NCI-H82 treated with DMSO at 0.1 percent for 48 hours (cell line): ENCODE data around the gene ZMYND15.

Source experiments
- DNase-seq: peaks from one replicate; lab custom pipeline; 2025; ENCODE audit not compliant: unreplicated experiment; lab: John Stamatoyannopoulos, UW

Gene ZMYND15

DNA sequence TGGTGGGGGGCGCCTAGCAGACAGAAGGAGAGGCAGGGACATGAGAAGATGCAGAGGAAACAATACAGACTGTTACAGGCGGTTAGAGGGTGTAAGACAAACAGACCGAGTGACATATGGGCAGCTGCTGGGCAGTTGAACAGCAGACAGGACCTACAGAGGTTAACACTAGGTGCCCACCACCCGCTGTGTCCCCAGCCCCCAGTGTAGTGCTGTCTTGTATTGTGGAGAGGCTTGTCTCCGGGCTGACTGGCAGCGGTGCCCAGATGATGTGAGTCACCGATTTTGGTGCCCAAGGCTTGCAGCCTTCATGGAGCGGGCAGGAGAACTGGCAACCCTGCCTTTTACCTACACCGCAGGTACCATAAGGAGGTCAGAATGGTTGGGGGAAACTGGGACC is 2.5 kb downstream of the ZMYND15 start:
- DNase-seq: no peak

DNA sequence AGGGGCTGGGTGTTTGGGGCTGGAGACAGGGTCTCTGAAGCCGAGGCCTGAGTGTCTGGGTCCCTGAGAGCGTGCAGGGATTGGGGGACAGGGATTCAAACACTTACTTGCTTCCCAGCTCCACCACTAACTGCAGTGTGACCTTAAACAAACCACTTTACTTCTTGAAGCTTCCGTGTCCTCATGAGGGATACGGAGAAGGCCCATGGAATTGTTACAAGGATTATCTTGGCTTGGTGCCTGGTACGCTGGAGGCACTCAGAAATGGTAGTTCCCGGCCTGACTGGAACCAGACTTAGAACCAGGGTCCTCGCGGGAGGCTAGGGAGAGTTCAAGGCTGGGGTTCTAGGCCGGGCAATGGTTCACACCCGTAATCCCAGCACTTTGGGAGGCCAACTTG is 3.0 kb downstream of the ZMYND15 start:
- DNase-seq: no peak

DNA sequence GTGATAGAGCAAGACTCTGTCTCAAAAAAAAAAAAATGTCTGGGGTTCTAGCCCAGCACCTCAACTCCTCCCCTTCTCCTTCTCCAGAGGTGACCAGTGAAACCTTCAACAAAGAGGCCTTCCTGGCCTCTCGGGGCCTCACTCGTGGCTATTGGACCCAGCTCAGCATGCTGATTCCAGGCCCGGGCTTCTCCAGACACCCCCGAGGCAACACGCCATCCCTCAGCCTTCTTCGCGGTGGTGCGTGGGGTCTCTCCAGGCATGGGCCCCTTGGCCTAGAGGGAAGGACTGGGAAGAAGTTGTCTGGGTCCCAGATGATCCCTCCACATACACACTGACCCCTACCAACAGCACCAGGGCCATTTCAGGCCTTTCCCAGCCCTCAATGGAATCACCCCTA is 3.6 kb downstream of the ZMYND15 start:
- DNase-seq: no peak

DNA sequence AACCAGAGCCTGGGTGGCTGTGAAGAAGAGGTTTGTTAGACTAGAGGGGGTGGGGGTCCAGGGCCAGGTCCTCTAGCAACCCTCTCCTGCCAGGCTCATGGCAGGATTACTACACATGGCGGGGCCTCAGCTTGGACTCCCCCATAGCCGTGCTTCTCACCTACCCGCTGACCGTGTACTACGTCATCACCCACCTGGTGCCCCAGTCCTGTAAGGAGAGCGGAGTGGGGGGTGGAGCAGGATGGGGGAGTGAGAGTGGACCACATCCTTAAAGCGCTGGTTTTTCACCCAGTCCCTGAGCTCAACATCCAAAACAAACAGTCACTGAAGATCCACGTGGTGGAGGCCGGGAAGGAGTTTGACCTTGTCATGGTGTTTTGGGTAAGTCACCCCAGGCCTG is 4.3 kb downstream of the ZMYND15 start:
- DNase-seq: no peak

DNA sequence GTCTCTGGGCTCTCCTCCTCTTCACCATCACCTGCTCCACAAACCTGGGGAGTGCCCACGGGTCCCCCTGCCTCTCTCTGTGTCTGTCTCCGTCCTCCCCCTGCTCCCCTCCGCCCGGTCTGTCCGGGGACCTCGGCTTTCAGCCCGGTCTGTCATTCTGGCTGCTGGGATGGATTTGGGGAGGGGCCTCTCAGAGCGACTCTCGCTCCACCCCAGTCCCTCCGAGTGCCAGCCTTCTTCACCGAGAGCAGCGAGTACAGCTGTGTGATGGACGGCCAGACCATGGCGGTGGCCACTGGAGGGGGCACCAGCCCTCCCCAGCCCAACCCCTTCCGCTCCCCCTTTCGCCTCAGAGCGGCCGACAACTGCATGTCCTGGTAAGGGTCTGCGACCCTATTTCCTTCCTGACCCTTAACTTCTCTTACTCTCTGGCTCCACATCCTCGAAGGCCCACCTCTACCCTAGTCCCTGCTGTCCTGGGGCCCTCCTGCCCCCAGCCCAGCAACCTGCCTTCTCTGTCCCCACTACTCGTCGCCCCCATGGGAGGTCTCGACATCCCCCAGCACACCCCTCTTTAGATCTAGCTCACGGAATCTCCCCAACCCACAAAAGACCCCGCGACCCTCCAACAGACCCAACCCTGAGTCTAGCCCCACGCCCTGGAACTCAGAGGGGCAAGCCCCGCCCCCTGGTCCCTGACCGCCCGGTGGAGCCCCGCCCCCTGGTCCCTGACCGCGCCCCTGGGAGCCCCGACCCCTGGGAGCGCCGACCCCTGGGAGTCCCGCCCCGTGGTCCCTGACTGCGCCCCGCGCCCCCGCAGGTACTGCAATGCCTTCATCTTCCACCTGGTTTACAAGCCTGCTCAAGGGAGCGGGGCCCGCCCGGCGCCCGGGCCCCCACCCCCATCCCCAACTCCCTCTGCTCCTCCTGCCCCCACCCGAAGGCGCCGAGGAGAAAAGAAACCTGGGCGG is 5.7 kb downstream of the ZMYND15 start:
- DNase-seq: no peak

DNA sequence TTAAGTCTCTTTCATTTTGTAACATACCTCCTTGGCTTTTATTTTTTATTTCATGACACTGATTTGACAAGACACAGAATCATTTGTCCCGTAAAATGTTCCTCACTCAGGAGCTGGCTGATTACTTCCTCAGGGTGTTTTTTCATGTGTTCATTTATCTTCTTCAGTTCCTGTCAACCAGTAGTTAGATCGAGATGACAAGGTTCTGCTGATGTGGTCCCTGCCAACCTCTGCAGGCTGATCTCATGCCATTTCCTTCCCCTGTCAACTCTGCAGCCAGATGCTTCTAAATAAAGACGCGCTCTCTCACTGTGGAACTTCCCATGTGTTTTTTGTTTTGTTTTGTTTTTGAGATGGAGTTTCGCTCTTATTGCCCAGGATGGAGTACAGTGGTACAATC is 8.2 kb downstream of the ZMYND15 start:
- no peak for DNase-seq

DNA sequence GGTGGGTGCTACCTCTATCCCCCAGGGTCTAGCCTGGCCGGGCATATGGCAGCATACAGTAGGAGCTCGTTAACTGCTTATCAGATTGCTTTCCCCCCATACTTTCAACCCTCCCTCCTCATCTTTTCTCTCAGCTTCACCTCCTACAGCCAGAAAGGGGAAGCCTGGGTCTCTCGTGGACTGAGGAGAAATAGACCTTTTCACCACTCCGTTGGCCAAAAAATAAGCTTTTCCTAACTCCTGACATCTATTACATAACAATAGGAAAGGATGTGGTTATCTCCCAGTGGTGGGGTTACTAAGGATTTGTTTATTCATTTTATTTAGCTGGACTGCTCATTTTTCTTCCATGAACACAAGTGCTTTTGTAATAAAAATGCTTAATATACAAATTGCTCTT is 9.1 kb downstream of the ZMYND15 start:
- no peak for DNase-seq

DNA sequence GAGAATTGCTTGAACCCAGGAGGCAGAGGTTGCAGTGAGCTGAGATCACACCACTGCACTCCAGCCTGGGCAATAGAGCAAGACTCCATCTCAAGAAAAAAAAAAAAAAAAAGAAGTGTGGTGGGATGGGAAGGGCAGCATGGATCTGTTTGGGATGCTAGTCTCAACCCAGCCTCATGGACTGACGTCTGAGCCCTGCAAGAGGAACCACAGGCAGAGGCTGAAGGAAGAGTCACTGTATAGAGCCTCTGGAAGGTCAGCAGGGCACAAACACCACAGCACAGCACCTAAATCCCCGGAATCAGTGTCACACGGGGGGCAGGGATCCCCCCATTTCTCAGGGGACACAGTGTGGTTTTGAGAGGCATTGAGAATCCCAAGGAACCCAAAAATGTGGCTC is 11.0 kb downstream of the ZMYND15 start:
- no peak for DNase-seq

DNA sequence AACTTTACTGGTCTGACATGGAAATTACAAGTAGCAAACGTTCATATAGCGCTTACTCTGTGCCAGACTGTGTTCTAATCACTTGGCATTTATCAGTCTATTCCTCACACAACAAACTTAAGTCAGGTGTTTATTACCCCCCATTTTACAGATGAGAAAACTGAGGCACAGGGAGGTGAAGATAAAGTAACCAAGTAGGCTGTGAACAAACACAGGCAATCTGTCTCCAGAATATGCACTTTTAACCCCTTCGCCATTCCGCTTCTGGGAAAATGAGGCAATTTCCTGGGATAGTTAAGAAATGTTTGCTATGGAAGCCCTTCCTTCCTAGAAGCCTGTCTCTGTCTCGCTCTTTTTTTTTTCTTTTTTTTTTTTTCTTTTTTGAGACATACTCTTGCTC is 12.3 kb downstream of the ZMYND15 start:
- no peak for DNase-seq

DNA sequence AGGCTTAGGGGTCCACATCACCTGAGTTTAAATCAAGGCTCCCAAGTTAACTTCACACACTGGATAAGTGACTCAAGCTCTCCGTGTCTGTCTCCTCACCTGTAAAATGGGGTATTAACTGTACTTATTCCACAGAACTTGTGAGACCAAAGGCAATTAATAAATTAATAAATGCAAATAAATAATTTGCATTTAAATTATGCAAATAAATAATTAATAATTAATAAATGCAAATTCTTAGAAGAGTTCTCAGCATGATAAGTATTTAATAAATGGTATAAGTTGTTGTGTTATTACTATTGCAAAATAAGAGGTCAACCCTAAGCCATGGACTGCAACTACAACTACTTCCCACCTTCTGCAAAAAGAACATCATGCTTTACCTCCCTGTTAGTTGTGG is 13.8 kb downstream of the ZMYND15 start:
- DNase-seq: no peak

DNA sequence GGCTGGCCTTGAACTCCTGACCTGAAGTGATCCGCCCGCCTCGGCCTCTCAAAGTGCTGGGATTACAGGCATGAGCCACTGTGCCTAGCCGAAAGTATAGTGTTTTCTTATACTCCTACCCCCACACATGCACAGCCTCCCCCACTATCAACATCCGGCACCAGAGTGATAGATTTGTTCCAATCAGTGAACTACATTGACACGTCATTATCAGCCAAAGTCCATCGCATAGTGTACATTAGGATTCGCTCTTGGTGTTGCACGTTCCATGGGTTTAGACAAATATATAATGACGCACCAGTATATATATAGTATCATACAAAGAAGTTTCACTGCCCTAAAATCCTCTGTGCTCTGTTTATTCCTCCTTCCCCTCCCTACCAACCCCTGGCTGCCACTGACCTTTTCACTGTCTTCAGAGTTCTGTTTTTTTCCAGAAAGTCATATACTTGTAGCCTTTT is 20.2 kb downstream of the ZMYND15 start:
- no peak for DNase-seq

DNA sequence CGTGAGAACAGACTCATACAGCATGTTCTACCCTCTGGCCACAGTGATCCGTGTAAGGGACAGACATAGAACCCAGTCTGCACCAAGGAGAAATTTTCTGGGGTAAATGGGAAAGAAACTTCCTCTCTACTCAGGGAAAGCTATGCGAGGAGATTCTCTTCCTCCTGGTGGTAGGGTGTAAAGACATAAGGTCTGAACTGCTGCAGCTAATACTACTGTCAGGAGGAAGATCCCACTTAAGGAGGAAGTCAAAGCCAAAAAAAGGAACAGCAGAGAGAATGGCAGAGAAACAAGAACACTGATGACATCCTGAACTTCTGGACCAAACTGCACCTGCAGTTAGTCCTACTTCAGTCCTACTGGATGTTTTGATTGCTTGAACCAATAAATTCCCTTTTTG is 25.0 kb downstream of the ZMYND15 start:
- DNase-seq: no peak

DNA sequence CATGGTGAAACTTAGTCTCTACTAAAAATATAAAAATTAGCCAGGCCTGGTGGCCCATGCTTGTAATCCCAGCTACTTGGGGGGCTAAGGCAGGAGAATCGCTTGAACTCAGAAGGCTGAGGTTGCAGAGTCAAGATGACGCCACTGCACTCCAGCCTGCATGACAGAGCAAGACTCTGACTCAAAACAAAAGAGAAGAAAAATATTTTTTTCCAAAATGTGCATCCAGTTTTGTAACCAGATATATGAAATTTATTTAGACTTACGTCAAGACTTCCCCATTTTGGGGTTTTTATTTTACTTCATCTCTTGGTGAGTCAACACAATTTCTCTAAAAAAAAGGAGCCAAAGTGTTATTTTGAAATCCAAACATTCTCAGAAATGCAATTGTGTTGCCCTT is 26.6 kb downstream of the ZMYND15 start:
- DNase-seq: no peak

DNA sequence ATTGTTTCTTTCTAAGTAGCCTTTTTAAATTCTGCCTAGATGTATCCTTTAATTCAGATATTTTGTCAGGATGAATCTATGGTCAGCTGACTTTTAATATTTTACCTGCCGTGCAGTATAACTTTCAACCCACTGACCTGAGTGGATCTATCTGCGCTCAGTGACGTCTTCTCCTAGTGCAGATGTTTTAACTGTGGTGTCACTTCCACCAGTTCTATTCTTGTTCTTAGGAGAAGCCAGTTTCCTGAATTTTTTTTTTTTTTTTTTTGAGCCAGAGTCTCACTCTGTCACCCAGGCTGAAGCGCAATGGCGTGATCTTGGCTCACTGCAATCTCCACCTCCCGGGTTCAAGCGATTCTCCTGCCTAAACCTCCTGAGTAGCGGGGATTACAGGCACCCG is 27.1 kb downstream of the ZMYND15 start:
- no peak for DNase-seq

DNA sequence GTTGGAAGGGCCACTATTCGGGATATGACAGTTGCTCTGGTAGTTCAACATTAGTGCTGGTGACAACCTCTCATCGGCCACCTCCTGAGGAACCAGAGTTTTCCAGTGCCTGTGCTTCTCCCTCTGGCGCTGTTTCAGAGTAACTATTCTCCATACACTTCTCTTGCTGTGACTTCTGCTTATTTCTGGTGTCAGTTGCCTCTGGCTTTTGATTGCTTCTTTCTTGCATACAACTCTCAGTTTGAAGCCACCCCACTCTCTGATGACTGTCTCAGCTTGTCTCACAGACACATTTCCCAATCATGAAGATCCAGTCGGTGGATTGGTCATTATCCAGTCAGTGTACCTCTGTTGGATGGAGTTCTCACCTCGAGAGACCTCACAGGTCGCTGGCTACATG is 28.7 kb downstream of the ZMYND15 start:
- DNase-seq: no peak

DNA sequence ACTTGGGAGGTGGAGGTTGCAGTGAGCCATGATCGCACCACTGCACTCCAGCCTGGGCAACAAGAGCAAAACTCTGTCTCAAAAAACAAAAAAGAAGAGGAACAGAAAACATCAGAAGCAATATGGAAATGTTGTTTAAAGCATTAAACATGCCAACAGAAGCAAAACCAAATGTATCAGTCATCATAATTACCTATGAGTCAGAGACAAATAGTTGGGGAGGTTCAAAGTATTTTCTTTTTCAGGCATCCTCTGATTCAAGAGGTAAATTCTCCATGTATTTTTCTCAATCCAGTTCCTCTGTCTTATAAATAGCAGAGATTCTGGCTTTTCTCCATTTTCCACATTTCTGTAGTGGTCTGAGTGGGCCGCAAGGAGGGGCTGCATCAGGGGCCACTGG is 30.0 kb downstream of the ZMYND15 start:
- no peak for DNase-seq

DNA sequence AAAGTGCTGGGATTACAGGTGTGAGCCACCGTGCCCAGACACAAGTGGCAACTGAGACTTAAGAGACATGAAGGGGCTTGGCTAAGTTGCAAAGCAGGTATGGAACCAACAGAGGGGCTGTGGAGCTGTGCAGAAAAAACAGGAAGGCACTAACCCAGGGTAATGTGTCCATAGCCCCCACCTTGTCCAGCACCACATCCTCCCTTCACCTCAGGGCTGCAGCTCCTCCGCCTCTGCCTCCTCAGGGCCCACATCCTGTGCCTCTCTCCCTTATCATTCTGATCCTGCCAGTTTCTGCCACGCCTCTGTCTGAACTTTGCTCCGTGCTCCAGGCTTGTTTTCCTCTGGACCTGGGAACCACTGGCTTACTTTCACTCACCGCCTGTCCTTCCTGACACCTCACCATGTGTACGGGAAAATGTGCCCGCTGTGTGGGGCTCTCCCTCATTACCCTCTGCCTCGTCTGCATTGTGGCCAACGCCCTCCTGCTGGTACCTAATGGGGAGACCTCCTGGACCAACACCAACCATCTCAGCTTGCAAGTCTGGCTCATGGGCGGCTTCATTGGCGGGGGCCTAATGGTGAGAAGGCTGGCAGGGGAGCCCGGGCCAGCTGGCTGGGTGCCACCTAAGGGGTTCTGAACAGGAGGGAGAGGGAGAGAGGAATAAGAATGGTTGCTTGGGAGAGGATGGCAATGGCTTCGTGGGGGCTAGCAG is 32.0 kb downstream of the ZMYND15 start, which contains the start of gene TM4SF5:
Gene TM4SF5 (plus strand): TSS at position 368 of the 716 bp plus-strand sequence. CDS start 37 bp downstream, at position 405.
- DNase-seq: no peak

DNA sequence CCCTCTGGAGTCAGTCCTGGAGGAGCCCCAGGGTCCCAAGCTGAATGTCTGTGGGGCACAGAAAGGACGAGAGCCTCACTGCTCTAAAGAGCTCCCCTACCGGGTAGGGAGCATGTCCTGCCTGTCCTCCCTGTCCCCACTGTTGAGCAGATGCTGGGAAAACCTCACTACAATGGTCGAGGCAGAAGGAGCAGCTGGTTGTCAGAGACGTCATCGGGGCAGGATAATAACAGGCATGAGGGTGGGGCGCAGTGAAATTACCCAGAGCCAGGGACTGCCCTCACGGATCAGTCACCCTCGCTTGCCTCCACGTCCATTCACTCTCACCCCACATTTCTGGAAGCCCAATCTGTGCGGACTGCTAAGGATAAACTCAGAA is 32.6 kb downstream of the ZMYND15 start:
- DNase-seq: no peak

DNA sequence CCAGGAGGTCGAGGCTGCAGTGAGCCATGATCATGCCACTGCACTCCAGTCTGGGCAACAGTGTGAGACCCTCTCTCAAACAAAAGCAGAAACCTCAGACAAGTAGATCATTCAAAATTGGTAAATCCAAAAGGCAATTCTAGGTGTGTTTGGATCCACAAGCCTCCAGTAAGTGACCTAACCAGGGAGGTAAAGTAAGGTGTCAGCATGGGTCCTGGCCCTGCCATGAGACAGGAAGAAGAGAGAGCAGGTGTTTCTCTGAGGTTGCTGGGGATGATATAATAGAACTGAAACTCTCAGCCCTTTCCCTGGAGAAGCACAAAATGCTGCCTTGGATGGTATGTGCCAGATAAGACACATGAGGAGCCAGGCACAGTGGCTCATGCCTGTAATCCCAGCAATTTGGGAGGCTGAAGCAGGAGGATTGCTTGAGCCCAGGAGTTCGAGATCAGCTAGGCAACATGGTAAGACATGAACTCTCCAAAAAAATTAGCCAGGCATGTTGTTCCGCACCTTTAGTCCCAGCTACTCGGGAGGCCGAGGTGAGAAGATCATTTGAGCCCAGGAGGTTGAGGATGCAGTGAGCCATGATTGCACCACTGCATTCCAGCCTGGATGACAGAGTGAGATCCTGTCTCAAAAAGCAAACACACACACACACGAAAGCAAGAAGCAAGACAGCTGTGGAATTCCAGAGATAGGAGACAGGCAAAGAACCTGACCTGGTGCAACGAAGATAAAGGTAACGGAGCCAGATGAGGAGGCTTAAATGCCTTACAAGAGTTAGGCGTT is 38.5 kb downstream of the ZMYND15 start:
- DNase-seq: no peak

DNA sequence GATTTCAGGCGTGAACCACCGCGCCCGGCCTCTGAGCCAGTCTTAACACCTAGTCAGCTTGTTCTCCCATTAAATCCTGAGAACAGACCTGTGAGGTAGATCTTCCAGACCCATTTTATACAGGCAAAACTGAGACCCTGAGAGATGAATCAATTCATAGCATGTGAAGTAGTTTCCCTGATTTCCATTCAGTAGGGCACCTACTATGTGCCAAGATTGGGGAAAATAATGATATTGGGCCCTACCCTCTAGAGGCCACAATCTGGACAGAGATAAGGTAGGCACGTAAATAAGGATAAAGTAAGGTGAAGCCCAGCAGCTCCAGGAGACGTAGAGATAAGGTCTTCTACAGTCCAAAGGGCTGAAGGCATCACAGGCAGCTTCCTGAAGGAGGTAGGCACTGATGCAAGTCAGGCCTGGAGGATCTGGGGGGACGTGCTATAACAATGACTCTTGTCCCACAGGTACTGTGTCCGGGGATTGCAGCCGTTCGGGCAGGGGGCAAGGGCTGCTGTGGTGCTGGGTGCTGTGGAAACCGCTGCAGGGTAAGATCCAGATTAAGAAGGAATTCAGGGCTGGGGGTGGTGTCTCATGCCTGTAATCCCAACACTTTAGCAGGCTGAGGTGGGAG is 40.8 kb downstream of the ZMYND15 start:
- DNase-seq: no peak

DNA sequence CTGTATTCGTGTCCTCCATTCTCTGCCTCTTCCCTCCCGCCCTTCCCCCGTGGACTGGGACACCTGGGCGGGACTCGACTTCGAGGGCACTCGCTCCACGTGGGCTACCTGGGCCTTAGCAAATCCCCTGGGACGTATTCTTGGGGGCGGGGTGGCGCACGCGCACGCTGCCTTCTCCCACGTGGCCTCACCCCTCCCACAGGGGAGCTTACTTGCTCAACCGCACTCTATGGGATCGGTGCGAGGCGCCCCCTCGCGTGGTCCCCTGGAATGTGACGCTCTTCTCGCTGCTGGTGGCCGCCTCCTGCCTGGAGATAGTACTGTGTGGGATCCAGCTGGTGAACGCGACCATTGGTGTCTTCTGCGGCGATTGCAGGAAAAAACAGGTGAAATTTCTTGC is 43.0 kb downstream of the ZMYND15 start:
- no peak for DNase-seq
